NB4 (cell line): ENCODE data around the gene CPN2.

Experiments
- CTCF ChIP-seq: IDR thresholded peaks from one replicate; pipeline ENCODE4 v1.5.1; 2012; ENCODE audit warnings: low read depth, low read length
- MAX ChIP-seq: IDR thresholded peaks from 2 replicates; pipeline ENCODE4 v1.6.1; 2011; ENCODE audit warnings: low read depth, low read length
- MYC ChIP-seq: IDR thresholded peaks from 2 replicates; pipeline ENCODE4 v1.6.1; 2011; ENCODE audit warnings: low read depth, low read length
- POLR2A ChIP-seq: IDR thresholded peaks from 2 replicates; pipeline ENCODE4 v1.6.1; 2011; ENCODE audit warnings: mild to moderate bottlenecking; ENCODE audit not compliant: insufficient read length; ENCODE audit errors: extremely low read depth

DNA sequence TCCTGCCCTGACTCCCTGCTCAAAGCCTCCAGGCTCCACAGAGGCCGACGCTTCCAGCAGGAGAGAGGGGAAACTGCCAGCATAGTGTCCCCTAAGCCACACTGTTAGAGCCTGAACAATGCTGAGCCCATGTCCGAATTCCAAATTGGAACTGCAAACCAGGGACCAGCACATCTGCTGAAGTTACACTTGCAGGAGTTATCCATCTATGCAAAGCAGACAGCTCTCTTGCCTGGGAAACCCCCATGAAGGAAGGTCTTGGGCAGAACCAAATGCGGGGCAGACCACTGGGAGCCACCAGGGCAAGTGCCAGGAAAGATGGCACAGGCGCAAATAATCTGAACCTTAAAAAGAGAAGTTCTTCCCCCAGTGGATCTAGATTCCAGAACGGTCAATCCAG, 17.8 kb upstream of the CPN2 start:
- no peak for TF ChIP-seq CTCF
- TF ChIP-seq POLR2A = no peak
- TF ChIP-seq MAX = no peak
- no peak for TF ChIP-seq MYC
